Colonic mucosa (tissue), 4 donors: ENCODE measurements around the gene NUPR1. TPM values are rescaled to one million over a fixed set of nuclear protein-coding genes. Genes with fewer than 3 reads are reported as not detected.
"Not testable (repeated sequence)": the region's sequence is repeated elsewhere in the genome, so short reads cannot be mapped to it uniquely, and the experiment has no call there.

Experiments
- DNase-seq: peaks from one replicate; pipeline ENCODE4 v3.0.0-alpha.2; 2020
- H3K27ac ChIP-seq: fragments of 200-600 bp; one replicate; pipeline ENCODE4 v1.8.0; 2021
- H3K27me3 ChIP-seq: fragments of 200-600 bp; one replicate; pipeline ENCODE4 v1.8.0; 2021
- H3K36me3 ChIP-seq: fragments of 200-600 bp; one replicate; pipeline ENCODE4 v1.8.0; 2021
- H3K4me1 ChIP-seq: fragments of 200-600 bp; one replicate; pipeline ENCODE4 v1.8.0; 2021; ENCODE audit warnings: mild to moderate bottlenecking
- H3K4me3 ChIP-seq: fragments of 200-600 bp; one replicate; pipeline ENCODE4 v1.8.0; 2021
- H3K9ac ChIP-seq, 2 donors: one replicate each; pipeline ENCODE4 v1.7.0; 2013; ENCODE audit warnings: control low read depth in 2 of 2, low read depth in 2 of 2, low read length in 2 of 2
- H3K9me3 ChIP-seq: fragments of 200-600 bp; one replicate; pipeline ENCODE4 v1.8.0; 2021
- CTCF ChIP-seq: fragments of 200-600 bp; IDR thresholded peaks from one replicate; pipeline ENCODE4 v1.8.0; 2022; ENCODE audit warnings: antibody characterized with exemption, mild to moderate bottlenecking
- intact Hi-C: fragments of 100-400 bp; cut with DNase I; formaldehyde crosslinking; loops from one replicate; pipeline ENCODE4 v1.14.1; 2022
- total RNA-seq, 2 donors: library from RNA; stranded (reverse); fragmentation: NEBNext Ultra II Directional in 1 of 2; extraction: Animal tissue kit (Norgen Biotek cat#: 25700) in 1 of 2; gene quantifications; one replicate each; pipeline ENCODE4 v1.2.1, GENCODE V29; 2021
- donor health status: healthy.
- donor health status: DM: no; HTN: no; CAD: no.
- donor health status: DM: no; HTN: no; CAD: no.

NUPR1 gene
- total RNA-seq, 2 donors from 2014 or later = 87.0 to 128 TPM

- intact Hi-C loops = no loop called here
- H3K9ac ChIP-seq = no peak overlapping the region
- H3K9me3 ChIP-seq = no peaks in the 10 kb centered on the region
- TF ChIP-seq CTCF = no peak
- H3K36me3 ChIP-seq = no peaks in the 10 kb centered on the region
- no peak for DNase-seq
- H3K4me3 ChIP-seq = no peak overlapping the region
- no peaks in the 10 kb centered on the region for H3K27me3 ChIP-seq
- no peaks in the 10 kb centered on the region for H3K4me1 ChIP-seq
- H3K27ac ChIP-seq = no peak overlapping the region
Observed at GRCh38 chr16:28569021-28569420, 30.2 kb upstream of the NUPR1 start.

- no peak for DNase-seq
- H3K27me3 ChIP-seq = no peaks in the 10 kb centered on the region
- H3K4me1 ChIP-seq = no peaks in the 10 kb centered on the region
- H3K36me3 ChIP-seq = no peaks in the 10 kb centered on the region
- H3K9me3 ChIP-seq = no peaks in the 10 kb centered on the region
- no peak overlapping the region for H3K9ac ChIP-seq
- H3K27ac ChIP-seq = no peak overlapping the region
- no peak for TF ChIP-seq CTCF
- H3K4me3 ChIP-seq = no peak overlapping the region
- intact Hi-C loops = no loop called here
Observed at GRCh38 chr16:28567292-28567691, 28.5 kb upstream of the NUPR1 start.

GRCh38 chr16:28566233-28566925 lies 27.6 kb upstream of the NUPR1 start:
- H3K9me3 ChIP-seq, H3K4me3 ChIP-seq, H3K27me3 ChIP-seq, H3K4me1 ChIP-seq, H3K36me3 ChIP-seq, DNase-seq, intact Hi-C loops, H3K27ac ChIP-seq, H3K9ac ChIP-seq: not testable (repeated sequence)

- Histone ChIP-seq H3K27me3 (no peaks in the 10 kb centered on the region), H3K4me3 (no peak overlapping the region), H3K4me1 (no peaks in the 10 kb centered on the region), H3K27ac (no peak overlapping the region), H3K9me3 (no peaks in the 10 kb centered on the region), H3K36me3 (no peaks in the 10 kb centered on the region), H3K9ac (no peak overlapping the region)
- intact Hi-C loops = no loop called here
- TF ChIP-seq CTCF = no peak
- no peak for DNase-seq
Observed at GRCh38 chr16:28563218-28563617, 24.4 kb upstream of the NUPR1 start.

GRCh38 chr16:28562199-28562598 lies 23.4 kb upstream of the NUPR1 start:
- no peak overlapping the region for H3K27ac ChIP-seq
- H3K9ac ChIP-seq = no peak overlapping the region
- no peak for TF ChIP-seq CTCF
- H3K36me3 ChIP-seq = no peaks in the 10 kb centered on the region
- no peaks in the 10 kb centered on the region for H3K4me1 ChIP-seq
- H3K9me3 ChIP-seq = no peaks in the 10 kb centered on the region
- no peaks in the 10 kb centered on the region for H3K27me3 ChIP-seq
- H3K4me3 ChIP-seq = no peak overlapping the region
- intact Hi-C loops = no loop called here
- no peak for DNase-seq

- intact Hi-C loops = no loop called here
- H3K27me3 ChIP-seq = no peaks in the 10 kb centered on the region
- no peak overlapping the region for H3K9ac ChIP-seq
Observed at GRCh38 chr16:28561557-28562187, 22.9 kb upstream of the NUPR1 start.

More at GRCh38 chr16:28561557-28562187, 22.9 kb upstream of the NUPR1 start:
- Histone ChIP-seq H3K27ac (no peak overlapping the region), H3K4me1 (no peaks in the 10 kb centered on the region), H3K9me3 (no peaks in the 10 kb centered on the region), H3K36me3 (no peaks in the 10 kb centered on the region), H3K4me3 (no peak overlapping the region)
- no peak for TF ChIP-seq CTCF
- DNase-seq = no peak
